Hematopoietic multipotent progenitor cell treated with erythropoietin and hydrocortisone succinate and interleukin-3 and kit ligand, for 8 days (in vitro differentiated cells): ENCODE data around the gene TRH.
"Not testable (repeated sequence)": the region's sequence is repeated elsewhere in the genome, so short reads cannot be mapped to it uniquely, and the experiment has no call there.

Source experiments
- DNase-seq: peaks from one replicate; pipeline ENCODE4 v3.0.0-alpha.2; 2015

Gene TRH

GRCh38 chr3:129966876-129967275 lies 7.6 kb upstream of the TRH start:
- no peak for DNase-seq

GRCh38 chr3:129967761-129968160 lies 6.8 kb upstream of the TRH start:
- DNase-seq: no peak

- DNase-seq: no peak
Observed at GRCh38 chr3:129971351-129972052, 3.0 kb upstream of the TRH start.

- no peak for DNase-seq
Observed at GRCh38 chr3:129972301-129972700, 2.2 kb upstream of the TRH start.

- DNase-seq: no peak
Observed at GRCh38 chr3:129973853-129974563, 512 bp upstream of the TRH start.

GRCh38 chr3:129974833-129975704 lies 549 bp downstream of the TRH start:
- DNase-seq: no peak

GRCh38 chr3:129975705-129976048 lies 1.2 kb downstream of the TRH start:
- no peak for DNase-seq

GRCh38 chr3:129976286-129976685 lies 1.8 kb downstream of the TRH start:
- DNase-seq: no peak

GRCh38 chr3:129978123-129978522 lies 3.6 kb downstream of the TRH start:
- DNase-seq: no peak

GRCh38 chr3:129979905-129980304 lies 5.4 kb downstream of the TRH start:
- no peak for DNase-seq

- DNase-seq: no peak
Observed at GRCh38 chr3:129983561-129983960, 9.0 kb downstream of the TRH start.

GRCh38 chr3:129984125-129984524 lies 9.6 kb downstream of the TRH start:
- DNase-seq: no peak

- DNase-seq: no peak
Observed at GRCh38 chr3:129985113-129985512, 10.6 kb downstream of the TRH start.

- DNase-seq: no peak
Observed at GRCh38 chr3:129988429-129988828, 13.9 kb downstream of the TRH start.

- no peak for DNase-seq
Observed at GRCh38 chr3:129989414-129989813, 14.9 kb downstream of the TRH start.

GRCh38 chr3:129992781-129993180 lies 18.3 kb downstream of the TRH start:
- DNase-seq: no peak

- no peak for DNase-seq
Observed at GRCh38 chr3:129994883-129995559, 20.5 kb downstream of the TRH start.

- no peak for DNase-seq
Observed at GRCh38 chr3:129996073-129996472, 21.6 kb downstream of the TRH start.

GRCh38 chr3:129999176-129999575 lies 24.7 kb downstream of the TRH start:
- DNase-seq: not testable (repeated sequence)

- peak; percentile 17 for DNase-seq
Observed at GRCh38 chr3:130002666-130003598, 28.4 kb downstream of the TRH start.

GRCh38 chr3:130010556-130010955 lies 36.0 kb downstream of the TRH start:
- DNase-seq: no peak

GRCh38 chr3:130012108-130012507 lies 37.6 kb downstream of the TRH start:
- DNase-seq: not testable (repeated sequence)
